ENCODE data around the gene CLASP1.

Gene CLASP1

GRCh38 chr2:121570036-121570666 is 79.1 kb downstream of the CLASP1 start:
- Histone ChIP-seq H3F3A (ENCODE audit: insufficient read depth, low read length) (no peaks in the 10 kb centered on the region), H3K4me2 (ENCODE audit: low read length) (no peak overlapping the region), H2AFZ (ENCODE audit: low read length) (no peak overlapping the region), H3K9me3 (ENCODE audit: low read length) (no peaks in the 10 kb centered on the region), H3K9me2 (ENCODE audit: low read depth, low read length) (no peaks in the 10 kb centered on the region), H3K4me3 (ENCODE audit: low read depth, low read length, poor library complexity, severe bottlenecking) (no peak overlapping the region), H3K9ac (ENCODE audit: low read length) (no peak overlapping the region), H4K20me1 (ENCODE audit: insufficient read depth, low read length) (no peaks in the 10 kb centered on the region), H3K27ac (ENCODE audit: low read depth, low read length, poor library complexity, severe bottlenecking) (no peak overlapping the region), H3K27me3 (ENCODE audit: insufficient read depth, low read length) (no peaks in the 10 kb centered on the region), H3K36me3 (ENCODE audit: insufficient read depth, low read length) (peaks cover 5% of the 10 kb centered on the region; the same call in 1 of the 2 replicates), H3K79me2 (ENCODE audit: insufficient read depth, low read length) (peaks cover 8% of the 10 kb centered on the region; the same call in 1 of the 2 replicates), H3K4me1 (ENCODE audit: insufficient read depth, low read length, severe bottlenecking) (no peaks in the 10 kb centered on the region)
- TF ChIP-seq, protein P1, sequence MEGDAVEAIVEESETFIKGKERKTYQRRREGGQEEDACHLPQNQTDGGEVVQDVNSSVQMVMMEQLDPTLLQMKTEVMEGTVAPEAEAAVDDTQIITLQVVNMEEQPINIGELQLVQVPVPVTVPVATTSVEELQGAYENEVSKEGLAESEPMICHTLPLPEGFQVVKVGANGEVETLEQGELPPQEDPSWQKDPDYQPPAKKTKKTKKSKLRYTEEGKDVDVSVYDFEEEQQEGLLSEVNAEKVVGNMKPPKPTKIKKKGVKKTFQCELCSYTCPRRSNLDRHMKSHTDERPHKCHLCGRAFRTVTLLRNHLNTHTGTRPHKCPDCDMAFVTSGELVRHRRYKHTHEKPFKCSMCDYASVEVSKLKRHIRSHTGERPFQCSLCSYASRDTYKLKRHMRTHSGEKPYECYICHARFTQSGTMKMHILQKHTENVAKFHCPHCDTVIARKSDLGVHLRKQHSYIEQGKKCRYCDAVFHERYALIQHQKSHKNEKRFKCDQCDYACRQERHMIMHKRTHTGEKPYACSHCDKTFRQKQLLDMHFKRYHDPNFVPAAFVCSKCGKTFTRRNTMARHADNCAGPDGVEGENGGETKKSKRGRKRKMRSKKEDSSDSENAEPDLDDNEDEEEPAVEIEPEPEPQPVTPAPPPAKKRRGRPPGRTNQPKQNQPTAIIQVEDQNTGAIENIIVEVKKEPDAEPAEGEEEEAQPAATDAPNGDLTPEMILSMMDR (IDR thresholded peaks at IDR 0.05; ENCODE audit: low read length) = no peak
- TF ChIP-seq EZH2 (IDR thresholded peaks at IDR 0.05; ENCODE audit: borderline replicate concordance, low read length) = no peak

- Histone ChIP-seq H3K4me3 (ENCODE audit: low read depth, low read length, poor library complexity, severe bottlenecking) (no peak overlapping the region), H3F3A (ENCODE audit: insufficient read depth, low read length) (no peaks in the 10 kb centered on the region), H3K4me1 (ENCODE audit: insufficient read depth, low read length, severe bottlenecking) (no peaks in the 10 kb centered on the region), H3K4me2 (ENCODE audit: low read length) (no peak overlapping the region), H4K20me1 (ENCODE audit: insufficient read depth, low read length) (no peaks in the 10 kb centered on the region), H3K9ac (ENCODE audit: low read length) (no peak overlapping the region), H3K36me3 (ENCODE audit: insufficient read depth, low read length) (peaks cover 17% of the 10 kb centered on the region), H3K27ac (ENCODE audit: low read depth, low read length, poor library complexity, severe bottlenecking) (no peak overlapping the region), H3K79me2 (ENCODE audit: insufficient read depth, low read length) (0 out of 2 replicates have a peak, but pooled peaks cover 5% of the 10 kb centered on the region), H3K27me3 (ENCODE audit: insufficient read depth, low read length) (no peaks in the 10 kb centered on the region), H2AFZ (ENCODE audit: low read length) (no peak overlapping the region), H3K9me2 (ENCODE audit: low read depth, low read length) (no peaks in the 10 kb centered on the region), H3K9me3 (ENCODE audit: low read length) (peaks cover 8% of the 10 kb centered on the region; the same call in 1 of the 2 replicates)
- no peak for TF ChIP-seq EZH2 (IDR thresholded peaks at IDR 0.05; ENCODE audit: borderline replicate concordance, low read length)
- TF ChIP-seq, protein P1 (IDR thresholded peaks at IDR 0.05; ENCODE audit: low read length) = no peak
These were observed 81.3 kb downstream of the CLASP1 start for GRCh38 chr2:121567957-121568409.

- Histone ChIP-seq H4K20me1 (ENCODE audit: insufficient read depth, low read length) (no peaks in the 10 kb centered on the region), H3K9me2 (ENCODE audit: low read depth, low read length) (no peaks in the 10 kb centered on the region)
These were observed 81.8 kb downstream of the CLASP1 start for GRCh38 chr2:121567452-121567851.

More at GRCh38 chr2:121567452-121567851, 81.8 kb downstream of the CLASP1 start:
- Histone ChIP-seq H2AFZ (ENCODE audit: low read length) (no peak overlapping the region), H3K27me3 (ENCODE audit: insufficient read depth, low read length) (no peaks in the 10 kb centered on the region), H3K4me3 (ENCODE audit: low read depth, low read length, poor library complexity, severe bottlenecking) (no peak overlapping the region), H3F3A (ENCODE audit: insufficient read depth, low read length) (no peaks in the 10 kb centered on the region), H3K27ac (ENCODE audit: low read depth, low read length, poor library complexity, severe bottlenecking) (no peak overlapping the region), H3K4me1 (ENCODE audit: insufficient read depth, low read length, severe bottlenecking) (no peaks in the 10 kb centered on the region), H3K36me3 (ENCODE audit: insufficient read depth, low read length) (peaks cover 17% of the 10 kb centered on the region), H3K9me3 (ENCODE audit: low read length) (peaks cover 8% of the 10 kb centered on the region; the same call in 1 of the 2 replicates), H3K4me2 (ENCODE audit: low read length) (no peak overlapping the region), H3K79me2 (ENCODE audit: insufficient read depth, low read length) (0 out of 2 replicates have a peak, but pooled peaks cover 5% of the 10 kb centered on the region), H3K9ac (ENCODE audit: low read length) (no peak overlapping the region)
- no peak for TF ChIP-seq EZH2 (IDR thresholded peaks at IDR 0.05; ENCODE audit: borderline replicate concordance, low read length)
- TF ChIP-seq, protein P1 (IDR thresholded peaks at IDR 0.05; ENCODE audit: low read length) = no peak

All from OCI-LY1 (cell line).